SU-DHL-6 (cell line): Measurements from ENCODE around the gene CPA4.

Source experiments
- H2AFZ ChIP-seq: fragments of 200-600 bp; sonication (generic); 2 replicates; pipeline ENCODE4 v1.6.1; 2014; ENCODE audit warnings: low read depth, mild to moderate bottlenecking, moderate library complexity, mixed read lengths, antibody characterized with exemption, low read length; ENCODE audit not compliant: severe bottlenecking
- H3F3A ChIP-seq: fragments of 200-600 bp; shearing (Covaris generic); 2 replicates; pipeline ENCODE4 v1.6.0; 2016; ENCODE audit warnings: antibody characterized with exemption, mild to moderate bottlenecking; ENCODE audit not compliant: insufficient read depth
- H3K27ac ChIP-seq: fragments of 200-600 bp; sonication (generic); 2 replicates; pipeline ENCODE4 v1.5.1; 2016; ENCODE audit warnings: low read depth, mild to moderate bottlenecking, low read length, moderate library complexity, mixed read lengths
- H3K27me3 ChIP-seq: fragments of 200-600 bp; sonication (generic), shearing (Covaris generic); 2 replicates; pipeline ENCODE4 v1.6.0; 2014; ENCODE audit warnings: mild to moderate bottlenecking, low read length
- H3K36me3 ChIP-seq: fragments of 200-600 bp; sonication (generic); 2 replicates; pipeline ENCODE4 v1.6.1; 2014; ENCODE audit warnings: mild to moderate bottlenecking, low read length, mixed read lengths
- H3K4me2 ChIP-seq: fragments of 300-600, 200-600 bp; shearing (Covaris generic), sonication (generic); 2 replicates; pipeline ENCODE4 v1.6.0; 2014; ENCODE audit warnings: low read length, low read depth, mild to moderate bottlenecking; ENCODE audit not compliant: poor library complexity, severe bottlenecking
- H3K4me3 ChIP-seq: fragments of 200-600 bp; sonication (generic); 2 replicates; pipeline ENCODE4 v1.5.1; 2014; ENCODE audit warnings: antibody characterized with exemption, low read length, mild to moderate bottlenecking, mixed read lengths; ENCODE audit not compliant: insufficient read depth, poor library complexity, severe bottlenecking
- H3K79me2 ChIP-seq: fragments of 200-600 bp; sonication (generic); 2 replicates; pipeline ENCODE4 v1.6.1; 2014; ENCODE audit warnings: mild to moderate bottlenecking, low read length, moderate library complexity; ENCODE audit not compliant: insufficient read depth
- H3K9ac ChIP-seq: fragments of 200-600 bp; sonication (generic); 2 replicates; pipeline ENCODE4 v1.7.0; 2014; ENCODE audit warnings: mild to moderate bottlenecking, low read length
- H3K9me2 ChIP-seq: fragments of 200-600 bp; sonication (generic); replicated peaks from 2 replicates; pipeline ENCODE4 v1.6.1; 2014; ENCODE audit warnings: low read length; ENCODE audit not compliant: insufficient read depth
- H3K9me3 ChIP-seq: fragments of 200-600 bp; sonication (generic); 2 replicates; pipeline ENCODE4 v1.6.1; 2014; ENCODE audit warnings: low read length, mixed read lengths; ENCODE audit not compliant: insufficient read depth
- H4K20me1 ChIP-seq: fragments of 200-600 bp; sonication (generic); 2 replicates; pipeline ENCODE4 v1.6.1; 2014; ENCODE audit warnings: low read depth, mild to moderate bottlenecking, antibody characterized with exemption, low read length, moderate library complexity, mixed read lengths
- CTCF ChIP-seq: fragments of 200-600 bp; sonication (generic); IDR thresholded peaks from one replicate; pipeline ENCODE4 v1.5.1; 2017; ENCODE audit warnings: antibody characterized with exemption, mild to moderate bottlenecking, low read length, moderate library complexity; ENCODE audit not compliant: insufficient read depth, poor library complexity, severe bottlenecking
- EZH2phosphoT487 ChIP-seq: fragments of 200-600 bp; sonication (generic), shearing (Covaris generic); conservative IDR thresholded peaks from 2 replicates; pipeline ENCODE4 v1.6.1; 2018; ENCODE audit warnings: mild to moderate bottlenecking, antibody characterized with exemption, low read length, moderate library complexity, mixed read lengths

CPA4 gene

GRCh38 chr7:130254555-130254954 is 38.4 kb upstream of the CPA4 start:
- no peak overlapping the region for H3K27ac ChIP-seq
- no peak overlapping the region for H3K4me2 ChIP-seq
- no peaks in the 10 kb centered on the region for H3K36me3 ChIP-seq
- TF ChIP-seq CTCF: no peak
- TF ChIP-seq EZH2phosphoT487: no peak
- H3K9me2 ChIP-seq: no peaks in the 10 kb centered on the region
- no peak overlapping the region for H2AFZ ChIP-seq
- no peak overlapping the region for H3K9ac ChIP-seq
- no peaks in the 10 kb centered on the region for H4K20me1 ChIP-seq
- no peaks in the 10 kb centered on the region for H3K27me3 ChIP-seq
- H3K9me3 ChIP-seq: no peaks in the 10 kb centered on the region
- H3K4me3 ChIP-seq: no peak overlapping the region
- no peaks in the 10 kb centered on the region for H3K79me2 ChIP-seq
- no peaks in the 10 kb centered on the region for H3F3A ChIP-seq

GRCh38 chr7:130256704-130257103 is 36.3 kb upstream of the CPA4 start:
- H3K36me3 ChIP-seq: no peaks in the 10 kb centered on the region
- no peak overlapping the region for H2AFZ ChIP-seq
- no peak overlapping the region for H3K4me2 ChIP-seq
- no peaks in the 10 kb centered on the region for H3K9me3 ChIP-seq
- no peak overlapping the region for H3K27ac ChIP-seq
- no peaks in the 10 kb centered on the region for H4K20me1 ChIP-seq
- no peaks in the 10 kb centered on the region for H3K79me2 ChIP-seq
- H3K9me2 ChIP-seq: no peaks in the 10 kb centered on the region
- no peaks in the 10 kb centered on the region for H3F3A ChIP-seq
- TF ChIP-seq EZH2phosphoT487 (no peak), CTCF (no peak)
- H3K4me3 ChIP-seq: no peak overlapping the region
- H3K27me3 ChIP-seq: no peaks in the 10 kb centered on the region
- H3K9ac ChIP-seq: no peak overlapping the region

GRCh38 chr7:130258494-130259078 is 34.4 kb upstream of the CPA4 start:
- Histone ChIP-seq H3K79me2 (no peaks in the 10 kb centered on the region), H3K36me3 (no peaks in the 10 kb centered on the region), H3K9me2 (no peaks in the 10 kb centered on the region), H3K4me2 (no peak overlapping the region), H3K27me3 (no peaks in the 10 kb centered on the region), H3K9me3 (no peaks in the 10 kb centered on the region), H3K4me3 (no peak overlapping the region), H3K27ac (no peak overlapping the region), H2AFZ (no peak overlapping the region), H4K20me1 (no peaks in the 10 kb centered on the region), H3F3A (no peaks in the 10 kb centered on the region), H3K9ac (no peak overlapping the region)
- TF ChIP-seq CTCF (no peak), EZH2phosphoT487 (no peak)
